HepG2 (cell line): ENCODE measurements around the gene SLC22A12. TPM values are rescaled to one million over a fixed set of nuclear protein-coding genes. Genes with fewer than 3 reads are reported as not detected.

Source experiments
- BCL6 ChIP-seq: IDR thresholded peaks from 2 replicates; pipeline ENCODE4 v1.6.1; 2016; ENCODE audit warnings: missing genetic modification reagents, missing compliant biosample characterization
- BRF2 ChIP-seq: sonication (generic); formaldehyde crosslinking; IDR thresholded peaks from 2 replicates; pipeline ENCODE4 v1.8.1; 2022; ENCODE audit warnings: mild to moderate bottlenecking, missing genetic modification reagents
- ELF4 ChIP-seq: sonication (generic); formaldehyde crosslinking; IDR thresholded peaks from 2 replicates; pipeline ENCODE4 v1.5.0; 2020; ENCODE audit warnings: missing genetic modification reagents, mild to moderate bottlenecking, moderate library complexity, borderline replicate concordance
- FOXA1 ChIP-seq, 2 experiments: fragments of 450-650 bp in 1 of 2; sonication (generic) in 1 of 2; formaldehyde crosslinking in 1 of 2; IDR thresholded peaks; 2 replicates each; pipeline versions ENCODE4 v1.4.0 to v1.6.1; 2016 to 2020; ENCODE audit warnings: missing genetic modification reagents in 1 of 2
- MTERF4 ChIP-seq: sonication (generic); formaldehyde crosslinking; IDR thresholded peaks from 2 replicates; pipeline ENCODE4 v1.8.0; 2023; ENCODE audit warnings: mild to moderate bottlenecking, missing genetic modification reagents
- MYPOP ChIP-seq: sonication (generic); formaldehyde crosslinking; IDR thresholded peaks from 2 replicates; pipeline ENCODE4 v1.8.1; 2023; ENCODE audit warnings: mild to moderate bottlenecking, moderate library complexity, missing genetic modification reagents
- NFE2L1 ChIP-seq: sonication (generic); formaldehyde crosslinking; IDR thresholded peaks from 2 replicates; pipeline ENCODE4 v1.4.0; 2020; ENCODE audit warnings: missing genetic modification reagents, mild to moderate bottlenecking, borderline replicate concordance
- NPAS2 ChIP-seq: sonication (generic); formaldehyde crosslinking; IDR thresholded peaks from 2 replicates; pipeline ENCODE4 v1.8.0; 2022; ENCODE audit warnings: mild to moderate bottlenecking, missing genetic modification reagents, borderline replicate concordance
- PRMT3 ChIP-seq: sonication (generic); formaldehyde crosslinking; IDR thresholded peaks from 2 replicates; pipeline ENCODE4 v1.8.1; 2022; ENCODE audit warnings: low read depth, mild to moderate bottlenecking, moderate library complexity, missing genetic modification reagents, borderline replicate concordance
- SMC3 ChIP-seq: IDR thresholded peaks from 2 replicates; pipeline ENCODE4 v1.6.1; 2011; ENCODE audit warnings: low read length, improper control_type of control experiment
- SMYD3 ChIP-seq: sonication (generic); formaldehyde crosslinking; IDR thresholded peaks from 2 replicates; pipeline ENCODE4 v1.8.1; 2023; ENCODE audit warnings: mild to moderate bottlenecking, missing genetic modification reagents
- TOE1 ChIP-seq: sonication (generic); formaldehyde crosslinking; IDR thresholded peaks from 2 replicates; pipeline ENCODE4 v1.4.0; 2020; ENCODE audit warnings: mild to moderate bottlenecking, missing genetic modification reagents
- YEATS4 ChIP-seq: sonication (generic); formaldehyde crosslinking; IDR thresholded peaks from 2 replicates; pipeline ENCODE4 v1.4.0; 2020; ENCODE audit warnings: missing genetic modification reagents, borderline replicate concordance
- ZNF468 ChIP-seq: sonication (generic); formaldehyde crosslinking; IDR thresholded peaks from 2 replicates; pipeline ENCODE4 v1.8.0; 2022; ENCODE audit warnings: mild to moderate bottlenecking, moderate library complexity, missing genetic modification reagents
- ZNF614 ChIP-seq: IDR thresholded peaks from 2 replicates; pipeline ENCODE4 v1.6.1; 2018; ENCODE audit warnings: missing biosample characterization, missing genetic modification reagents, inconsistent platforms, borderline replicate concordance
- polyA plus RNA-seq, 8 experiments: library from polyadenylated mRNA; depleted of rRNA in 3 of 8; stranded (reverse) in 7 of 8; unstranded in 1 of 8; fragments of >200 nt; fragmentation: Illumina TruSeq in 4 of 8; extraction: Trizol in 4 of 8; gene quantifications; 2 replicates each; pipeline versions ENCODE4 v1.2.1 to v1.2.3, GENCODE V29; 2011 to 2016; ENCODE audit warnings: low read depth in 4 of 8, missing spikeins in 1 of 8, mixed read lengths in 1 of 8; ENCODE audit not compliant: insufficient read depth in 1 of 8
- total RNA-seq, 5 experiments: library from RNA; depleted of rRNA; stranded (reverse); fragments of >200 nt; fragmentation: Illumina TruSeq; extraction: Trizol; gene quantifications; 2 replicates each; pipeline ENCODE4 v1.2.3, GENCODE V29; 2016; ENCODE audit warnings: low read depth in 1 of 5
- TF ChIP-seq, protein P1 (sequence below): sonication (generic); formaldehyde crosslinking; IDR thresholded peaks from 2 replicates; pipeline ENCODE4 v1.5.1; 2020; ENCODE audit warnings: mild to moderate bottlenecking, missing genetic modification reagents
- TF ChIP-seq, protein P2 (sequence below): sonication (generic); formaldehyde crosslinking; IDR thresholded peaks from 2 replicates; pipeline ENCODE4 v1.5.0; 2020; ENCODE audit warnings: missing genetic modification reagents, mild to moderate bottlenecking, borderline replicate concordance

The SLC22A12 gene
- total and polyA plus RNA-seq, 2 of the 13 experiments (the other 11 are each of a cell fraction or from before 2014, with no cell fraction given) = not detected

DNA sequence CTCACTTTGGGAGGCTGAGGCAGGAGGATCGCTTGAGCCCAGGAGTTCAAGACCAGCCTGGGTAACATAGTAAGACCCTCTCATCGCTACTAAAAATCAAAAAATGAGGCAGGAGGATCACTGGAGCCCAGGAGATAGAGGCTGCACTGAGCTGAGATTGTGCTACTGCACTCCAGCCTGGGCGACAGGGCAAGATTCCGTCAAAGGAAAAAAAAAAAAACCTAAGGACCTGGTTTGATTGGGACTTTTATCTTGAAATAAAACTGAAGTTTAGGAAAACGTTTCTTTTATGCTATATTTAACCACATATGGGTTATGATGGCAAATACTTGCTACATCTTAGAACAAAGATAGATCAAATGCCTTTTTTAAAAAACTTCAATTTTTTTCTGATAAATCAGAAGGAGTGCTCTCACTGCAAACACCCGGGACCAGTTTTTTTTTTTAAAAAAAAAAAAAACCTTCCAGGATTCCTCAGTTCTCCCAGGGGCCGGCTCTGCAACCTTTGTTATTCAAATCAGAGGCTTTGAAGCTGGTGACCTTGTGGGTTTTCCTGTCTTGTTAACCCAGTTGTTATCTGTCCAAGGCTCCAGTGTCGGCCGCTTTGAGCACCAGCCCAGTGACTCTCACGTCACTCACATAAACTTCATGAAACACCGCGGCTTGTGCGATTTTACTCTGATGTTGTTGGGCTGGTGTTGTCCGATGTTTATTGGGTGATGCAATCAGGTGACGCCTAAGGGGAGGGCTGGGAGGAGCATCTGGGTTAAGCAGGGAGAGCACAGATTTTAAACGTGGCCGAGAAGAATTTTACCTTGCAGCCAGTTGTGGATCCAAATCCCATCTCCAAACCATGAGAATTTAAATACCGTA is 24.7 kb upstream of the SLC22A12 start (continued):
- TF ChIP-seq, protein P1, sequence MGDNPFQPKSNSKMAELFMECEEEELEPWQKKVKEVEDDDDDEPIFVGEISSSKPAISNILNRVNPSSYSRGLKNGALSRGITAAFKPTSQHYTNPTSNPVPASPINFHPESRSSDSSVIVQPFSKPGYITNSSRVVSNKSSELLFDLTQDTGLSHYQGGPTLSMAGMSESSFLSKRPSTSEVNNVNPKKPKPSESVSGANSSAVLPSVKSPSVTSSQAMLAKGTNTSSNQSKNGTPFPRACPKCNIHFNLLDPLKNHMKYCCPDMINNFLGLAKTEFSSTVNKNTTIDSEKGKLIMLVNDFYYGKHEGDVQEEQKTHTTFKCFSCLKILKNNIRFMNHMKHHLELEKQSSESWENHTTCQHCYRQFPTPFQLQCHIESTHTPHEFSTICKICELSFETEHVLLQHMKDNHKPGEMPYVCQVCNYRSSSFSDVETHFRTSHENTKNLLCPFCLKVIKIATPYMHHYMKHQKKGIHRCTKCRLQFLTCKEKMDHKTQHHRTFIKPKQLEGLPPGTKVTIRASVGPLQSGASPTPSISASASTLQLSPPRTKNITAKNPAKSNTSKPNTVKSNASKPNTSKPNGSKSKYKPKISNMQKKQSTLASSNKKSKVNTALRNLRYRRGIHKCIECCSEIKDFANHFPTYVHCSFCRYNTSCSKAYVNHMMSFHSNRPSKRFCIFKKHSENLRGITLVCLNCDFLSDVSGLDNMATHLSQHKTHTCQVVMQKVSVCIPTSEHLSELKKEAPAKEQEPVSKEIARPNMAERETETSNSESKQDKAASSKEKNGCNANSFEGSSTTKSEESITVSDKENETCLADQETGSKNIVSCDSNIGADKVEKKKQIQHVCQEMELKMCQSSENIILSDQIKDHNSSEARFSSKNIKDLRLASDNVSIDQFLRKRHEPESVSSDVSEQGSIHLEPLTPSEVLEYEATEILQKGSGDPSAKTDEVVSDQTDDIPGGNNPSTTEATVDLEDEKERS = no peak
- TF ChIP-seq YEATS4 (CRISPR knock-in tag) (no peak), NPAS2 (CRISPR knock-in tag) (no peak), BRF2 (CRISPR knock-in tag) (no peak), FOXA1 (IDR thresholded peaks at IDR 0.05) (no peak), FOXA1 (CRISPR knock-in tag; IDR thresholded peaks at IDR 0.05) (peak; percentile 81), ELF4 (no peak), ZNF468 (CRISPR knock-in tag) (no peak), TOE1 (CRISPR knock-in tag) (no peak), ZNF614 (CRISPR knock-in tag) (no peak; the same call in 1 of the 2 replicates), SMC3 (0 out of 2 replicates have a peak, but pooled peaks have one; percentile 21), SMYD3 (CRISPR knock-in tag) (no peak), BCL6 (peak; percentile 84), PRMT3 (CRISPR knock-in tag) (no peak), MYPOP (peak; percentile 51; the same call in 1 of the 2 replicates), MTERF4 (CRISPR knock-in tag) (no peak), NFE2L1 (CRISPR knock-in tag) (no peak)
- TF ChIP-seq, protein P2, sequence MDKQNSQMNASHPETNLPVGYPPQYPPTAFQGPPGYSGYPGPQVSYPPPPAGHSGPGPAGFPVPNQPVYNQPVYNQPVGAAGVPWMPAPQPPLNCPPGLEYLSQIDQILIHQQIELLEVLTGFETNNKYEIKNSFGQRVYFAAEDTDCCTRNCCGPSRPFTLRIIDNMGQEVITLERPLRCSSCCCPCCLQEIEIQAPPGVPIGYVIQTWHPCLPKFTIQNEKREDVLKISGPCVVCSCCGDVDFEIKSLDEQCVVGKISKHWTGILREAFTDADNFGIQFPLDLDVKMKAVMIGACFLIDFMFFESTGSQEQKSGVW = no peak
